IPS DF 6.9 (cell line): ENCODE measurements around the gene CYTH1.

Experiments used
- DNase-seq: peaks from one replicate; pipeline ENCODE4 v3.0.0-alpha.2; 2013; ENCODE audit warnings: low read depth, low spot score
- H3K27ac ChIP-seq: one replicate; pipeline ENCODE4 v1.5.1; 2013; ENCODE audit warnings: low read length, control low read depth
- H3K27me3 ChIP-seq: 2 replicates; pipeline ENCODE4 v1.6.1; 2013; ENCODE audit warnings: mild to moderate bottlenecking, low read length; ENCODE audit not compliant: control insufficient read depth, insufficient read depth
- H3K36me3 ChIP-seq: 2 replicates; pipeline ENCODE4 v1.6.1; 2013; ENCODE audit warnings: low read length; ENCODE audit not compliant: control insufficient read depth, insufficient read depth
- H3K4me1 ChIP-seq: 2 replicates; pipeline ENCODE4 v1.6.1; 2013; ENCODE audit warnings: low read length; ENCODE audit not compliant: control insufficient read depth, insufficient read depth
- H3K4me3 ChIP-seq: 2 replicates; pipeline ENCODE4 v1.5.1; 2013; ENCODE audit warnings: mild to moderate bottlenecking, low read length
- H3K9me3 ChIP-seq: 2 replicates; pipeline ENCODE4 v1.6.1; 2013; ENCODE audit warnings: low read length, inconsistent platforms; ENCODE audit not compliant: control insufficient read depth, insufficient read depth
- WGBS: extraction: QIAGEN DNeasy Blood & Tissue Kit; methylation state at CpG from one replicate; pipeline ENCODE4 v1.1.7; 2013; ENCODE audit warnings: mixed read lengths, missing lambda C conversion rate; ENCODE audit not compliant: insufficient read length, insufficient coverage; 5-methylcytosine and 5-hydroxymethylcytosine counted together

The CYTH1 gene

GRCh38 chr17:78725448-78726021 lies 56.5 kb downstream of the CYTH1 start:
- Histone ChIP-seq H3K27me3 (no peaks in the 10 kb centered on the region), H3K36me3 (no peaks in the 10 kb centered on the region), H3K27ac (no peak overlapping the region), H3K4me3 (no peak overlapping the region), H3K4me1 (peaks cover 15% of the 10 kb centered on the region), H3K9me3 (no peaks in the 10 kb centered on the region)
- DNase-seq = no peak
- WGBS = no CpG with 5 or more reads among the region's 6 CpGs

- Histone ChIP-seq H3K36me3 (no peaks in the 10 kb centered on the region), H3K9me3 (no peaks in the 10 kb centered on the region), H3K4me1 (peaks cover 15% of the 10 kb centered on the region), H3K27ac (no peak overlapping the region), H3K27me3 (no peaks in the 10 kb centered on the region), H3K4me3 (no peak overlapping the region)
- no peak for DNase-seq
- no CpG with 5 or more reads among the region's 7 CpGs for WGBS
Observed at GRCh38 chr17:78724999-78725398, 57.1 kb downstream of the CYTH1 start.

GRCh38 chr17:78724544-78724943 lies 57.5 kb downstream of the CYTH1 start:
- Histone ChIP-seq H3K9me3 (no peaks in the 10 kb centered on the region), H3K27ac (no peak overlapping the region), H3K4me1 (peaks cover 15% of the 10 kb centered on the region), H3K36me3 (no peaks in the 10 kb centered on the region), H3K27me3 (no peaks in the 10 kb centered on the region), H3K4me3 (no peak overlapping the region)
- no peak for DNase-seq
- WGBS = no CpG with 5 or more reads among the region's 5 CpGs

- Histone ChIP-seq H3K27me3 (no peaks in the 10 kb centered on the region), H3K27ac (no peak overlapping the region), H3K4me1 (peaks cover 15% of the 10 kb centered on the region), H3K9me3 (no peaks in the 10 kb centered on the region), H3K36me3 (no peaks in the 10 kb centered on the region), H3K4me3 (no peak overlapping the region)
- no CpG with 5 or more reads among the region's 8 CpGs for WGBS
- no peak for DNase-seq
Observed at GRCh38 chr17:78723957-78724356, 58.1 kb downstream of the CYTH1 start.

GRCh38 chr17:78723001-78723796 lies 58.9 kb downstream of the CYTH1 start:
- H3K36me3 ChIP-seq = no peaks in the 10 kb centered on the region

GRCh38 chr17:78722246-78722761 lies 59.8 kb downstream of the CYTH1 start:
- no peaks in the 10 kb centered on the region for H3K27me3 ChIP-seq
- H3K4me3 ChIP-seq = no peak overlapping the region
- no peaks in the 10 kb centered on the region for H3K9me3 ChIP-seq
- no peak for DNase-seq
- H3K36me3 ChIP-seq = no peaks in the 10 kb centered on the region
- no CpG with 5 or more reads among the region's 7 CpGs for WGBS
- peaks cover 17% of the 10 kb centered on the region for H3K4me1 ChIP-seq
- H3K27ac ChIP-seq = no peak overlapping the region

More at GRCh38 chr17:78723001-78723796, 58.9 kb downstream of the CYTH1 start:
- Histone ChIP-seq H3K4me3 (peak overlapping the region; percentile 23; the same call in 1 of the 2 replicates), H3K27me3 (no peaks in the 10 kb centered on the region), H3K9me3 (no peaks in the 10 kb centered on the region), H3K27ac (no peak overlapping the region), H3K4me1 (peaks cover 15% of the 10 kb centered on the region)
- no peak for DNase-seq
- no CpG with 5 or more reads among the region's 25 CpGs for WGBS

- Histone ChIP-seq H3K4me1 (peaks cover 22% of the 10 kb centered on the region), H3K4me3 (no peak overlapping the region), H3K36me3 (no peaks in the 10 kb centered on the region), H3K27me3 (no peaks in the 10 kb centered on the region), H3K9me3 (no peaks in the 10 kb centered on the region), H3K27ac (no peak overlapping the region)
- DNase-seq = no peak
- WGBS = no CpG with 5 or more reads among the region's 4 CpGs
Observed at GRCh38 chr17:78719630-78720298, 62.3 kb downstream of the CYTH1 start.

- DNase-seq = no peak
- no peaks in the 10 kb centered on the region for H3K36me3 ChIP-seq
- peaks cover 13% of the 10 kb centered on the region for H3K4me1 ChIP-seq
- no peak overlapping the region for H3K27ac ChIP-seq
- no peaks in the 10 kb centered on the region for H3K27me3 ChIP-seq
- H3K9me3 ChIP-seq = no peaks in the 10 kb centered on the region
- H3K4me3 ChIP-seq = no peak overlapping the region
- no CpG with 5 or more reads among the region's 8 CpGs for WGBS
Observed at GRCh38 chr17:78718575-78719208, 63.4 kb downstream of the CYTH1 start.

- Histone ChIP-seq H3K27me3 (no peaks in the 10 kb centered on the region), H3K36me3 (no peaks in the 10 kb centered on the region), H3K4me3 (no peak overlapping the region), H3K9me3 (no peaks in the 10 kb centered on the region), H3K27ac (no peak overlapping the region), H3K4me1 (peaks cover 10% of the 10 kb centered on the region)
- WGBS = no CpG with 5 or more reads among the region's 14 CpGs
- no peak for DNase-seq
Observed at GRCh38 chr17:78717431-78717980, 64.6 kb downstream of the CYTH1 start.

GRCh38 chr17:78716814-78717393 lies 65.2 kb downstream of the CYTH1 start:
- no peaks in the 10 kb centered on the region for H3K27me3 ChIP-seq
- no CpG with 5 or more reads among the region's 19 CpGs for WGBS
- peaks cover 8% of the 10 kb centered on the region for H3K4me1 ChIP-seq
- no peak overlapping the region for H3K27ac ChIP-seq
- no peaks in the 10 kb centered on the region for H3K36me3 ChIP-seq
- DNase-seq = no peak
- no peak overlapping the region for H3K4me3 ChIP-seq
- no peaks in the 10 kb centered on the region for H3K9me3 ChIP-seq
